ENCODE data around the gene TIGAR. TPM values are rescaled to one million over a fixed set of nuclear protein-coding genes. Genes with fewer than 3 reads are reported as not detected.

The TIGAR gene
- 16.4 TPM for total RNA-seq (2013)
- polyA plus RNA-seq = 10 to 100 TPM in 2 of 3 donors, 1 to 10 TPM in 1; 5.5 to 16.0 (median 11.0) TPM
- 2.1 and 2.7 TPM in 2 replicates for polyA minus RNA-seq
- 2.0 to 19.0 (median 8.9) reads per million in 11 experiments for total RNA-seq

- peak within 1 kb of the TSS; percentile 91 for H3K9ac ChIP-seq (ENCODE audit: insufficient read depth, low read length, poor library complexity, severe bottlenecking)
- H3K9me3 ChIP-seq (replicated peaks in 1 of 2; ENCODE audit: control insufficient read depth in 1 of 2, insufficient read depth in 1 of 2, low read length in 2 of 2) = no peaks in the 10 kb centered on the region
- Mint-ChIP-seq H3K4me3 (peak within 1 kb of the TSS; percentile 95 to 97), H3K4me1 (peaks cover 34% of the 10 kb centered on the region), H3K27ac (peak within 1 kb of the TSS; percentile 92 to 98 (median 95)), H3K27me3 (ENCODE audit: low read depth in 3 of 3) (peaks cover 5 to 11% (median 5%) of the 10 kb centered on the region in 3 donors), H3K36me3 (peaks cover 10 to 11% of the 10 kb centered on the region in 2 donors), H3K9me3 (peaks cover 0 to 2% (median 0%) of the 10 kb centered on the region in 7 donors)
- WGBS (ENCODE audit: insufficient coverage) = under 1% methylated on average over 57 of the region's 76 CpGs
- peak; percentile 93 to 94 (median 93) for DNase-seq
- H3K79me2 ChIP-seq (ENCODE audit: insufficient read depth, low read length) = peaks cover 47% of the 10 kb centered on the region
- peaks cover 22% of the 10 kb centered on the region for H4K20me1 ChIP-seq (ENCODE audit: insufficient read depth, low read length)
- H3K4me2 ChIP-seq (replicated peaks; ENCODE audit: extremely low read depth, low read length, poor library complexity, severe bottlenecking) = peak within 1 kb of the TSS; percentile 83
- intact Hi-C loops (cut with micrococcal nuclease) = loop anchor here (5.0 to 10.0 kb wide), 4 partner anchors 34 to 1016 kb away; partner anchors contain the start of genes AKAP3 (in 1 of the 2), NDUFA9 (in 1 of the 2) and RAD51AP1 (in 1 of the 2)
- peak within 1 kb of the TSS; percentile 94 for H2AFZ ChIP-seq (ENCODE audit: insufficient read depth, low read depth, low read length, poor library complexity, severe bottlenecking)
- peak within 1 kb of the TSS; percentile 89 to 96 for H3K27ac ChIP-seq (ENCODE audit: low read depth in 1 of 2, low read length in 2 of 2)
- H3K4me1 ChIP-seq (ENCODE audit: control insufficient read depth in 1 of 2, insufficient read depth in 2 of 2, low read length in 2 of 2) = peaks cover 33 to 37% of the 10 kb centered on the region in 2 donors
- peaks cover 5 to 8% of the 10 kb centered on the region in 2 donors for H3K36me3 ChIP-seq (replicated peaks in 1 of 2; ENCODE audit: control insufficient read depth in 1 of 2, insufficient read depth in 2 of 2, low read length in 2 of 2)
- no peak for TF ChIP-seq CTCF (IDR thresholded peaks at IDR 0.05)
- H3K27me3 ChIP-seq (ENCODE audit: control insufficient read depth in 2 of 2, insufficient read depth in 2 of 2, low read length in 2 of 2) = no peaks in the 10 kb centered on the region
- H3K4me3 ChIP-seq (replicated peaks in 1 of 3; ENCODE audit: low read depth in 2 of 3, low read length in 3 of 3) = peak within 1 kb of the TSS; percentile 75 to 96 (median 95)
Measured at GRCh38 chr12:4320853-4321701, at the start of gene TIGAR. Gene TIGAR, plus strand, starts transcription at chr12:4321213. Its CDS starts 59 bp downstream, at chr12:4321272.

GRCh38 chr12:4271717-4272423 is 49.1 kb upstream of the TIGAR start:
- Histone ChIP-seq H3K4me1 (ENCODE audit: control insufficient read depth in 1 of 2, insufficient read depth in 2 of 2, low read length in 2 of 2) (peaks cover 64 to 78% of the 10 kb centered on the region in 2 donors), H3K79me2 (ENCODE audit: insufficient read depth, low read length) (peaks cover 20% of the 10 kb centered on the region), H3K4me2 (replicated peaks; ENCODE audit: extremely low read depth, low read length, poor library complexity, severe bottlenecking) (peak overlapping the region; percentile 98), H4K20me1 (ENCODE audit: insufficient read depth, low read length) (peaks cover 5% of the 10 kb centered on the region), H3K4me3 (replicated peaks in 1 of 3; ENCODE audit: low read depth in 2 of 3, low read length in 3 of 3) (peak overlapping the region; percentile 41 to 78 (median 51)), H3K27me3 (ENCODE audit: control insufficient read depth in 2 of 2, insufficient read depth in 2 of 2, low read length in 2 of 2) (peaks cover 28 to 64% of the 10 kb centered on the region in 2 donors), H3K9me3 (replicated peaks in 1 of 2; ENCODE audit: control insufficient read depth in 1 of 2, insufficient read depth in 1 of 2, low read length in 2 of 2) (no peaks in the 10 kb centered on the region), H3K27ac (ENCODE audit: low read depth in 1 of 2, low read length in 2 of 2) (peak overlapping the region; percentile 51 to 61), H2AFZ (ENCODE audit: insufficient read depth, low read depth, low read length, poor library complexity, severe bottlenecking) (peak overlapping the region; percentile 66), H3K36me3 (replicated peaks in 1 of 2; ENCODE audit: control insufficient read depth in 1 of 2, insufficient read depth in 2 of 2, low read length in 2 of 2) (no peaks in the 10 kb centered on the region), H3K9ac (ENCODE audit: insufficient read depth, low read length, poor library complexity, severe bottlenecking) (peak overlapping the region; percentile 63)
- peak overlapping the region; percentile 81 to 93 (median 87) for H3K27ac Mint-ChIP-seq
- intact Hi-C loops (cut with micrococcal nuclease) = loop anchor here (5.0 kb wide), 4 partner anchors 55 to 400 kb away; partner anchors contain the start of gene PARP11 (in 1 of the 2)
- DNase-seq = peak; percentile 37 to 56 (median 50)
- TF ChIP-seq CTCF (IDR thresholded peaks at IDR 0.05) = no peak
- peaks cover 0 to 6% (median 5%) of the 10 kb centered on the region in 7 donors for H3K9me3 Mint-ChIP-seq
- WGBS (ENCODE audit: insufficient coverage) = under 1% methylated on average over 17 of the region's 43 CpGs
- H3K36me3 Mint-ChIP-seq = peaks cover 6% of the 10 kb centered on the region in 2 donors
- H3K4me3 Mint-ChIP-seq = peak overlapping the region; percentile 88 to 96
- peaks cover 51% of the 10 kb centered on the region for H3K4me1 Mint-ChIP-seq
- H3K27me3 Mint-ChIP-seq (ENCODE audit: low read depth in 3 of 3) = peaks cover 52 to 86% (median 75%) of the 10 kb centered on the region in 3 donors

All from CD14-positive monocyte (primary cell).